ENCODE data around the gene GCAT.

DNA sequence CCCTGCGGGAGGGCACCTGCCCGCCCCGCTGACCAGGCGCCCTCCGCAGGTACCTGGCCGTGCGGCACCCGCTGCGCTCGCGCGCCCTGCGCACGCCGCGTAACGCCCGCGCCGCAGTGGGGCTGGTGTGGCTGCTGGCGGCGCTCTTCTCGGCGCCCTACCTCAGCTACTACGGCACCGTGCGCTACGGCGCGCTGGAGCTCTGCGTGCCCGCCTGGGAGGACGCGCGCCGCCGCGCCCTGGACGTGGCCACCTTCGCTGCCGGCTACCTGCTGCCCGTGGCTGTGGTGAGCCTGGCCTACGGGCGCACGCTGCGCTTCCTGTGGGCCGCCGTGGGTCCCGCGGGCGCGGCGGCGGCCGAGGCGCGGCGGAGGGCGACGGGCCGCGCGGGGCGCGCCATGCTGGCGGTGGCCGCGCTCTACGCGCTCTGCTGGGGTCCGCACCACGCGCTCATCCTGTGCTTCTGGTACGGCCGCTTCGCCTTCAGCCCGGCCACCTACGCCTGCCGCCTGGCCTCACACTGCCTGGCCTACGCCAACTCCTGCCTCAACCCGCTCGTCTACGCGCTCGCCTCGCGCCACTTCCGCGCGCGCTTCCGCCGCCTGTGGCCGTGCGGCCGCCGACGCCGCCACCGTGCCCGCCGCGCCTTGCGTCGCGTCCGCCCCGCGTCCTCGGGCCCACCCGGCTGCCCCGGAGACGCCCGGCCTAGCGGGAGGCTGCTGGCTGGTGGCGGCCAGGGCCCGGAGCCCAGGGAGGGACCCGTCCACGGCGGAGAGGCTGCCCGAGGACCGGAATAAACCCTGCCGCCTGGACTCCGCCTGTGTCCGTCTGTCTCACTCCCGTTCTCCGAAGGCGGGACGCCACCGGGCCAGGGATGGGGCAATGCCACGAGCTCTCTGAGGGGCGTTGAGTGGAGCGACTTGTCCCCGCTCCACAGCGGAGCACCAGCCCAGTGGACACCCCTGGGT lies 17.2 kb downstream of the GCAT start:
- TF ChIP-seq, protein P1, sequence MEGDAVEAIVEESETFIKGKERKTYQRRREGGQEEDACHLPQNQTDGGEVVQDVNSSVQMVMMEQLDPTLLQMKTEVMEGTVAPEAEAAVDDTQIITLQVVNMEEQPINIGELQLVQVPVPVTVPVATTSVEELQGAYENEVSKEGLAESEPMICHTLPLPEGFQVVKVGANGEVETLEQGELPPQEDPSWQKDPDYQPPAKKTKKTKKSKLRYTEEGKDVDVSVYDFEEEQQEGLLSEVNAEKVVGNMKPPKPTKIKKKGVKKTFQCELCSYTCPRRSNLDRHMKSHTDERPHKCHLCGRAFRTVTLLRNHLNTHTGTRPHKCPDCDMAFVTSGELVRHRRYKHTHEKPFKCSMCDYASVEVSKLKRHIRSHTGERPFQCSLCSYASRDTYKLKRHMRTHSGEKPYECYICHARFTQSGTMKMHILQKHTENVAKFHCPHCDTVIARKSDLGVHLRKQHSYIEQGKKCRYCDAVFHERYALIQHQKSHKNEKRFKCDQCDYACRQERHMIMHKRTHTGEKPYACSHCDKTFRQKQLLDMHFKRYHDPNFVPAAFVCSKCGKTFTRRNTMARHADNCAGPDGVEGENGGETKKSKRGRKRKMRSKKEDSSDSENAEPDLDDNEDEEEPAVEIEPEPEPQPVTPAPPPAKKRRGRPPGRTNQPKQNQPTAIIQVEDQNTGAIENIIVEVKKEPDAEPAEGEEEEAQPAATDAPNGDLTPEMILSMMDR (IDR thresholded peaks at IDR 0.05), result no peak
- no peak for TF ChIP-seq POLR2A (IDR thresholded peaks at IDR 0.05)
- TF ChIP-seq POLR2AphosphoS5 (IDR thresholded peaks at IDR 0.05), result no peak
- TF ChIP-seq EP300 (IDR thresholded peaks at IDR 0.05), result no peak
